Karpas-422 (cell line): ENCODE results near the gene RABEP1. TPM values are rescaled to one million over a fixed set of nuclear protein-coding genes. Genes with fewer than 3 reads are reported as not detected.
A peak's percentile ranks its signal among the peaks of the same experiment; 100 is the strongest.

Experiments
- DNase-seq: peaks from one replicate; pipeline ENCODE4 v3.0.0-alpha.2; 2015
- H2AFZ ChIP-seq: fragments of 200-600 bp; sonication (generic); 2 replicates; pipeline ENCODE4 v1.6.1; 2014; ENCODE audit warnings: antibody characterized with exemption, low read length, mixed read lengths
- H3K27ac ChIP-seq: fragments of 200-600 bp; sonication (generic); 2 replicates; pipeline ENCODE4 v1.5.1; 2014; ENCODE audit warnings: mild to moderate bottlenecking, low read length, moderate library complexity
- H3K27me3 ChIP-seq: fragments of 200-600 bp; sonication (generic); 2 replicates; pipeline ENCODE4 v1.6.1; 2014; ENCODE audit warnings: low read length, mixed read lengths
- H3K36me3 ChIP-seq: fragments of 200-600 bp; sonication (generic); 2 replicates; pipeline ENCODE4 v1.6.1; 2014; ENCODE audit warnings: low read length, mixed read lengths; ENCODE audit not compliant: insufficient read depth
- H3K4me1 ChIP-seq: fragments of 200-600 bp; sonication (generic); 2 replicates; pipeline ENCODE4 v1.6.1; 2014; ENCODE audit warnings: mild to moderate bottlenecking, low read length, mixed read lengths
- H3K4me2 ChIP-seq: fragments of 200-600 bp; sonication (generic); 2 replicates; pipeline ENCODE4 v1.6.1; 2014; ENCODE audit warnings: low read length, low read depth, mild to moderate bottlenecking; ENCODE audit not compliant: poor library complexity, severe bottlenecking
- H3K4me3 ChIP-seq: fragments of 200-600 bp; sonication (generic); 2 replicates; pipeline ENCODE4 v1.5.1; 2014; ENCODE audit warnings: mild to moderate bottlenecking, antibody characterized with exemption, low read length, mixed read lengths
- H3K79me2 ChIP-seq: fragments of 200-600 bp; sonication (generic); 2 replicates; pipeline ENCODE4 v1.6.1; 2014; ENCODE audit warnings: mild to moderate bottlenecking, low read length, mixed read lengths
- H3K9ac ChIP-seq: fragments of 200-600 bp; sonication (generic); 2 replicates; pipeline ENCODE4 v1.6.0; 2014; ENCODE audit warnings: low read length
- H3K9me2 ChIP-seq: fragments of 200-600 bp; sonication (generic), shearing (Covaris generic); replicated peaks from 2 replicates; pipeline ENCODE4 v1.6.0; 2014; ENCODE audit warnings: mild to moderate bottlenecking, low read length, moderate library complexity; ENCODE audit not compliant: insufficient read depth
- H3K9me3 ChIP-seq: fragments of 300-700, 200-600 bp; sonication (generic); 2 replicates; pipeline ENCODE4 v1.6.1; 2014; ENCODE audit warnings: low read length, mixed read lengths
- H4K20me1 ChIP-seq: fragments of 200-600 bp; sonication (generic); 2 replicates; pipeline ENCODE4 v1.6.1; 2014; ENCODE audit warnings: mild to moderate bottlenecking, antibody characterized with exemption, low read length, low read depth; ENCODE audit not compliant: insufficient read depth
- total RNA-seq: library from RNA; depleted of rRNA; stranded (reverse); fragments of >200 nt; shearing (Covaris generic); gene quantifications from 2 replicates; pipeline ENCODE4 v1.2.3, GENCODE V29; 2014; ENCODE audit warnings: low replicate concordance

Gene RABEP1
- total RNA-seq, 1 experiment from 2014 or later = 16.2 TPM

DNA sequence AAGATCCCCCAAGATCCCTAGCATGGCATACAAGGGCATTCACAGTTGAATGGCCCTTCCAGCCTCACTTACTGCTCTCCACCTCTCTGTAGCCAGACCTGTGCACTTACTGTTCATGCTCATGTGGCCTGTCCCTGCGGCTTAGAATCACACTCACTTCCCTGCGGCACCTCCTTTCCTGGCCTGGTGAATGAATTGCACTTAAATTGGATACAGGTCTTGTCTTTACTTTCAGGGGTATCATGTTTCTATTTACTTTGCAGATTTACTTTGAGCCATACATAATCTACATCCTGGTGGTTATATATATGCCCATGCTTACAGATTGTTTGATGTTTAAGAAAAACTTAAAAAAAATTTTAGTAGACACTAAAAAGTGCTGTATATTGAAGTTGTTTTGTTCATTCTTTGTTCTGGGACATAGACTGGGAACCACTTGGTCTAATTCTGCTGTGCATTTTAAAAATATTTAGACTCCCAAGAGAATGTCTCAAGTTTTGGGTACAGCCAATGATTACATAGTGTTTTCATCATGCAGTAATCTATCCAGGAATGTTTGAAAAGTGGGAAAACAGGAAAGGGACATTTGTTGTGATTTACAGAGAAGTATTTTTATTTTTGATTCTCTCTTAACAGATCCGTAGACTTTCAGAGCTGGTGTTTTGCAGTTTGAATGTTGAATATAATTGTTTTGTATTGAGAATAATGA lies 73.5 kb downstream of the RABEP1 start:
- H3K4me3 ChIP-seq = no peak overlapping the region
- no peaks in the 10 kb centered on the region for H3K9me2 ChIP-seq
- no peaks in the 10 kb centered on the region for H3K79me2 ChIP-seq
- no peak overlapping the region for H3K9ac ChIP-seq
- DNase-seq = no peak
- no peaks in the 10 kb centered on the region for H3K9me3 ChIP-seq
- H3K27me3 ChIP-seq = no peaks in the 10 kb centered on the region
- no peak overlapping the region for H2AFZ ChIP-seq
- peaks cover 34% of the 10 kb centered on the region for H3K36me3 ChIP-seq
- H3K27ac ChIP-seq = no peak overlapping the region
- H3K4me2 ChIP-seq = no peak overlapping the region
- no peaks in the 10 kb centered on the region for H3K4me1 ChIP-seq
- H4K20me1 ChIP-seq = no peaks in the 10 kb centered on the region

DNA sequence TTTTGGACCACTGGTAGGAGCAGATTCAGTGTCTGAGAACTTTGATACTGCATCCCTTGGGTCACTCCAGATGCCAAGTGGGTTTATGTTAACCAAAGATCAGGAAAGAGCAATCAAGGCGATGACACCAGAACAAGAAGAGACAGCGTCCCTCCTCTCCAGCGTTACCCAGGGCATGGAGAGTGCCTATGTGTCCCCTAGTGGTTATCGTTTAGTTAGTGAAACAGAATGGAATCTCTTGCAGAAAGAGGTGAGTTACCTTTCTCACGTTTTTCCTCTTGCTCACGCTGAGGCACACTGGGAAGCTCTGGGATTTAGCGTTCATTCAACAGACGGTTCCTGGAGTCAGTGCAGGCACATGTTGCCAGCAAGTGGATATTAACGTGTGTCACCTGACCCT lies 79.3 kb downstream of the RABEP1 start:
- Histone ChIP-seq H3K27me3 (no peaks in the 10 kb centered on the region), H3K9me3 (no peaks in the 10 kb centered on the region), H3K79me2 (peaks cover 4% of the 10 kb centered on the region; the same call in 1 of the 2 replicates), H3K9ac (no peak overlapping the region), H3K4me2 (no peak overlapping the region), H3K27ac (no peak overlapping the region), H3K4me3 (no peak overlapping the region), H4K20me1 (peaks cover 3% of the 10 kb centered on the region; the same call in 1 of the 2 replicates), H3K36me3 (peaks cover 14% of the 10 kb centered on the region), H3K9me2 (no peaks in the 10 kb centered on the region), H3K4me1 (no peaks in the 10 kb centered on the region), H2AFZ (no peak overlapping the region)
- no peak for DNase-seq

GRCh38 chr17:5362162-5362811 lies 80.2 kb downstream of the RABEP1 start:
- no peak overlapping the region for H3K9ac ChIP-seq
- no peaks in the 10 kb centered on the region for H3K9me3 ChIP-seq
- H4K20me1 ChIP-seq = peaks cover 3% of the 10 kb centered on the region; the same call in 1 of the 2 replicates
- H3K4me3 ChIP-seq = no peak overlapping the region
- no peak overlapping the region for H2AFZ ChIP-seq
- no peak overlapping the region for H3K27ac ChIP-seq
- no peaks in the 10 kb centered on the region for H3K9me2 ChIP-seq
- no peaks in the 10 kb centered on the region for H3K27me3 ChIP-seq
- DNase-seq = no peak
- H3K4me1 ChIP-seq = no peaks in the 10 kb centered on the region
- H3K4me2 ChIP-seq = no peak overlapping the region
- H3K36me3 ChIP-seq = peaks cover 14% of the 10 kb centered on the region
- peaks cover 4% of the 10 kb centered on the region; the same call in 1 of the 2 replicates for H3K79me2 ChIP-seq

- Histone ChIP-seq H3K4me1 (no peaks in the 10 kb centered on the region), H3K4me2 (no peak overlapping the region), H2AFZ (no peak overlapping the region), H3K27ac (no peak overlapping the region), H3K79me2 (peaks cover 4% of the 10 kb centered on the region; the same call in 1 of the 2 replicates), H3K9me3 (no peaks in the 10 kb centered on the region), H3K27me3 (no peaks in the 10 kb centered on the region), H3K4me3 (no peak overlapping the region), H3K36me3 (peaks cover 24% of the 10 kb centered on the region; the same call in 1 of the 2 replicates), H3K9ac (no peak overlapping the region), H4K20me1 (peaks cover 3% of the 10 kb centered on the region; the same call in 1 of the 2 replicates), H3K9me2 (no peaks in the 10 kb centered on the region)
- DNase-seq = no peak
Measured at GRCh38 chr17:5364156-5364555, 82.1 kb downstream of the RABEP1 start.

- H3K27ac ChIP-seq = no peak overlapping the region
- H4K20me1 ChIP-seq = peaks cover 3% of the 10 kb centered on the region; the same call in 1 of the 2 replicates
- peaks cover 4% of the 10 kb centered on the region; the same call in 1 of the 2 replicates for H3K79me2 ChIP-seq
- no peak for DNase-seq
- H3K36me3 ChIP-seq = peaks cover 28% of the 10 kb centered on the region; the same call in 1 of the 2 replicates
- no peaks in the 10 kb centered on the region for H3K9me2 ChIP-seq
- no peaks in the 10 kb centered on the region for H3K9me3 ChIP-seq
- H3K27me3 ChIP-seq = no peaks in the 10 kb centered on the region
- H2AFZ ChIP-seq = no peak overlapping the region
- H3K9ac ChIP-seq = no peak overlapping the region
- no peak overlapping the region for H3K4me3 ChIP-seq
- H3K4me2 ChIP-seq = no peak overlapping the region
- no peaks in the 10 kb centered on the region for H3K4me1 ChIP-seq
Measured at GRCh38 chr17:5364696-5365095, 82.6 kb downstream of the RABEP1 start.

DNA sequence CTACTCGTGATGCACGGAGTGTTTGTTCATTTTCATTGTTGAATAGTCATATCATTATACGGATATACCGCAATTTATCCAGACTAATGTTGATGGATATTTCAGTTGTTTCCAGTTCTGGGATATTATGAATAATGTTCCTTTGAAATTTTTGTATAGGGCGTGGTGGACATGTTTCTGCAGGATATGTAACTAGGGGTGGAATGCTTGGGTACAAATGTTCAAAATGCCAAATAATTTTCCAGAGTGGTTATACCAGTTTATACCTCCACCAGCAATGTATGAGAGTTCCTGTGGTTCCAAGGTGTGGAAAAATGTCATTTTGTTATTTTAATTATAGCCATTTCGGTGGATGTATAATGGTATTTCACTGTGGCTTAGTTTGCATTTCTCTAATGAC lies 83.7 kb downstream of the RABEP1 start:
- peaks cover 3% of the 10 kb centered on the region; the same call in 1 of the 2 replicates for H4K20me1 ChIP-seq
- H3K36me3 ChIP-seq = peaks cover 28% of the 10 kb centered on the region; the same call in 1 of the 2 replicates
- H3K4me2 ChIP-seq = no peak overlapping the region
- H3K4me3 ChIP-seq = no peak overlapping the region
- no peak overlapping the region for H2AFZ ChIP-seq
- no peak for DNase-seq
- no peaks in the 10 kb centered on the region for H3K9me3 ChIP-seq
- no peaks in the 10 kb centered on the region for H3K9me2 ChIP-seq
- no peaks in the 10 kb centered on the region for H3K4me1 ChIP-seq
- H3K9ac ChIP-seq = no peak overlapping the region
- peaks cover 4% of the 10 kb centered on the region; the same call in 1 of the 2 replicates for H3K79me2 ChIP-seq
- H3K27me3 ChIP-seq = no peaks in the 10 kb centered on the region
- no peak overlapping the region for H3K27ac ChIP-seq

DNA sequence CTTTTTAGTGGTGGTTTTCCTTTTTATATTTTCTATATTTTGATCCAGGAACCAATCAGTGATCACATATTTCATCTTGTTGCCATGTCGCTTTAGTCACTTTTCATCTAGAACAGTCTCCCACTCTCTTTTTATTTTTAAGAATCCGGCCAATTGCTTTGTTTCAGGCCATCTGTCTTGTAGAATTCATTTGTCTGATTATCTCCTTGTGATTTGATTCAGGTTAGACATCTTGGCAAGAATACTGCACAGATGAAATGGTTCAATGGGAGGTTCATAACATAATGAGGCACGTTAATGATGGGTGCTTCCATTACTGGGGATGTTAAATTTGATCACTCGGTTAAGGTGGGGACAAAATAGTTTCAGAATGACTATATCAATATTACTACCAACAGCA lies 88.3 kb downstream of the RABEP1 start:
- no peaks in the 10 kb centered on the region for H4K20me1 ChIP-seq
- H3K4me2 ChIP-seq = no peak overlapping the region
- no peaks in the 10 kb centered on the region for H3K27me3 ChIP-seq
- no peak for DNase-seq
- no peak overlapping the region for H3K9ac ChIP-seq
- H3K79me2 ChIP-seq = 0 out of 2 replicates have a peak, but pooled peaks cover 2% of the 10 kb centered on the region
- no peak overlapping the region for H2AFZ ChIP-seq
- H3K9me2 ChIP-seq = no peaks in the 10 kb centered on the region
- peaks cover 5% of the 10 kb centered on the region for H3K4me1 ChIP-seq
- peaks cover 37% of the 10 kb centered on the region for H3K36me3 ChIP-seq
- no peak overlapping the region for H3K27ac ChIP-seq
- no peak overlapping the region for H3K4me3 ChIP-seq
- no peaks in the 10 kb centered on the region for H3K9me3 ChIP-seq

- peak; percentile 54 for DNase-seq
- no peak overlapping the region for H3K9ac ChIP-seq
- H4K20me1 ChIP-seq = no peaks in the 10 kb centered on the region
- H3K27ac ChIP-seq = peak overlapping the region; percentile 30; the same call in 1 of the 2 replicates
- no peak overlapping the region for H3K4me3 ChIP-seq
- H3K9me2 ChIP-seq = no peaks in the 10 kb centered on the region
- H3K4me2 ChIP-seq = no peak overlapping the region
- no peak overlapping the region for H2AFZ ChIP-seq
- H3K4me1 ChIP-seq = peaks cover 5% of the 10 kb centered on the region
- H3K27me3 ChIP-seq = no peaks in the 10 kb centered on the region
- H3K9me3 ChIP-seq = no peaks in the 10 kb centered on the region
- 0 out of 2 replicates have a peak, but pooled peaks cover 2% of the 10 kb centered on the region for H3K79me2 ChIP-seq
- peaks cover 43% of the 10 kb centered on the region for H3K36me3 ChIP-seq
Measured at GRCh38 chr17:5373112-5373511, 91.0 kb downstream of the RABEP1 start.
